ENCODE results near the gene C1QTNF3. TPM values are rescaled to one million over a fixed set of nuclear protein-coding genes. Genes with fewer than 3 reads are reported as not detected.
A peak's percentile ranks its signal among the peaks of the same experiment; 100 is the strongest.

Gene C1QTNF3
- total RNA-seq, 1 experiment from 2014 or later = 12.9 TPM

GRCh38 chr5:33978306-33978705 lies 64.7 kb downstream of the C1QTNF3 start:
- Histone ChIP-seq H3K4me3 (ENCODE audit: low read length) (no peak overlapping the region), H3K27me3 (ENCODE audit: low read length) (no peaks in the 10 kb centered on the region), H3K79me2 (ENCODE audit: low read length) (no peaks in the 10 kb centered on the region), H4K20me1 (ENCODE audit: insufficient read depth, low read depth, low read length) (no peaks in the 10 kb centered on the region), H2AFZ (ENCODE audit: low read length) (no peak overlapping the region), H3K9ac (ENCODE audit: low read length) (no peak overlapping the region), H3K4me1 (ENCODE audit: low read length) (no peaks in the 10 kb centered on the region), H3K4me2 (ENCODE audit: low read depth, low read length, poor library complexity, severe bottlenecking) (no peak overlapping the region), H3K9me3 (ENCODE audit: low read length) (no peaks in the 10 kb centered on the region), H3K36me3 (ENCODE audit: insufficient read depth, low read length) (no peaks in the 10 kb centered on the region), H3K27ac (ENCODE audit: low read length) (no peak overlapping the region), H3K9me2 (replicated peaks; ENCODE audit: insufficient read depth, low read length) (no peaks in the 10 kb centered on the region)
- DNase-seq = no peak

DNA sequence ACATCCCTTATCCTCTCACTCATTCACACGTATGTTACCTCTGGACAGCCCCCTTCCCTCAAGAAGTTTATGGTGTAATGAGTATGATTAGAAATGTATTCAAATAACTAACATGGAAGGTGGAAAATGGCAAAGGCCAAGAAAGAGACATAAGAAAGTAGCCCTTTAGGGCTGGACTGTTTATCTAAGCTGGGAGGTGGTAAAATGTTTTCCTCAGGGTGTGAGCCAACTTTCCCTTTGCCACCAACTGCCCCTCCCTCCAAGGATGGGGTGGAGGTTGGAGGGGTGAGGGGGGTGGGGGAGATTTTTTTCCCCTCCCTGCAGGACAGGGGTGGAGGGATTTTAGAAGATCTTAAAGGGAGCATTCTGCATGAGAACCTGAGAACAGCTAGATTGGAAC lies 66.7 kb downstream of the C1QTNF3 start:
- H3K27me3 ChIP-seq (ENCODE audit: low read length) = no peaks in the 10 kb centered on the region
- DNase-seq = no peak

DNA sequence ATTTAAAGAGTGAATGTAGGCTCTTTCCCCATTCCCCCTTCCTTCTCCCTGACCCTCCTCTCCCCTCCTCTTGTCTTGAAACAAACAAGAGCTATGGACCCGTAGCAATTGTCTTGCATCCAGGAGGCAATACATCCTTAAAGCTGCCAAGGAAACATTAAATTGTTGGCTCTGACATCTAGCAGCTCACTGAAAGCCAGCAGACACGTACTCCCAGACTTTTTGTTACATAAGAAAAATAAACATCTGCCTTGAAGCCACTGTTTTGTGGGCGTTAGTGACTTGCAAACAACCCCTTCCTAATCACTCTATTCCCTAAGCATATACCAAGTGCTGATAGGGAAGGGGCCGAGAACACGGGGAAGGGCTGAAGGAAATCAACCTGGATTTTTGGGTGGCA lies 67.2 kb downstream of the C1QTNF3 start:
- Histone ChIP-seq H4K20me1 (ENCODE audit: insufficient read depth, low read depth, low read length) (no peaks in the 10 kb centered on the region), H3K4me2 (ENCODE audit: low read depth, low read length, poor library complexity, severe bottlenecking) (no peak overlapping the region), H2AFZ (ENCODE audit: low read length) (no peak overlapping the region), H3K79me2 (ENCODE audit: low read length) (no peaks in the 10 kb centered on the region), H3K27me3 (ENCODE audit: low read length) (no peaks in the 10 kb centered on the region), H3K4me1 (ENCODE audit: low read length) (no peaks in the 10 kb centered on the region), H3K36me3 (ENCODE audit: insufficient read depth, low read length) (no peaks in the 10 kb centered on the region), H3K4me3 (ENCODE audit: low read length) (no peak overlapping the region), H3K27ac (ENCODE audit: low read length) (no peak overlapping the region), H3K9ac (ENCODE audit: low read length) (no peak overlapping the region), H3K9me2 (replicated peaks; ENCODE audit: insufficient read depth, low read length) (no peaks in the 10 kb centered on the region), H3K9me3 (ENCODE audit: low read length) (no peaks in the 10 kb centered on the region)
- no peak for DNase-seq

More for the DNA sequence above, 66.7 kb downstream of the C1QTNF3 start:
- Histone ChIP-seq H3K4me1 (ENCODE audit: low read length) (no peaks in the 10 kb centered on the region), H3K27ac (ENCODE audit: low read length) (no peak overlapping the region), H3K9me2 (replicated peaks; ENCODE audit: insufficient read depth, low read length) (no peaks in the 10 kb centered on the region), H3K9ac (ENCODE audit: low read length) (no peak overlapping the region), H3K4me2 (ENCODE audit: low read depth, low read length, poor library complexity, severe bottlenecking) (no peak overlapping the region), H3K79me2 (ENCODE audit: low read length) (no peaks in the 10 kb centered on the region), H2AFZ (ENCODE audit: low read length) (no peak overlapping the region), H3K36me3 (ENCODE audit: insufficient read depth, low read length) (no peaks in the 10 kb centered on the region), H3K4me3 (ENCODE audit: low read length) (no peak overlapping the region), H3K9me3 (ENCODE audit: low read length) (no peaks in the 10 kb centered on the region), H4K20me1 (ENCODE audit: insufficient read depth, low read depth, low read length) (no peaks in the 10 kb centered on the region)

DNA sequence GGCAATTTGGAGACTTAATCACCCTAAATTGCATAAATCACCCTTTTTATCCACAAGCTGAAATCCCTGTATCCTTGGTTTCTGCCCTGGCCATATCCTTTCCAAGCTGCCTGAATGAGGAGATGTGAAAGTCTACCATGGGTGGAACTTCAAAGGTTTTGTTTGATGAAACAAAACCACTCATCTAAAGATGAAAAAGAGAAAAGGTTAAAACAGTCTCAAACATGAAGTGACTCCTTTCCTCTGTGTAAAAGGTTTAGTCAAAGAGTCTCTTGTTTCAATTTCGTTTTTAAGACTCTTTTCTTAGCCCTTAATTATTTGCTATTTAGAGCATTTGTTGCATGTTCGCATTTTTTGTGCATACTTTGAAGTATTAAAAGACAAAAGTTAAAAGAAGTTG lies 69.7 kb downstream of the C1QTNF3 start:
- H3K27me3 ChIP-seq (ENCODE audit: low read length) = no peaks in the 10 kb centered on the region
- H3K9me3 ChIP-seq (ENCODE audit: low read length) = no peaks in the 10 kb centered on the region
- no peak overlapping the region for H3K27ac ChIP-seq (ENCODE audit: low read length)
- H3K4me1 ChIP-seq (ENCODE audit: low read length) = no peaks in the 10 kb centered on the region
- no peaks in the 10 kb centered on the region for H3K79me2 ChIP-seq (ENCODE audit: low read length)
- no peaks in the 10 kb centered on the region for H4K20me1 ChIP-seq (ENCODE audit: insufficient read depth, low read depth, low read length)
- no peak overlapping the region for H3K4me2 ChIP-seq (ENCODE audit: low read depth, low read length, poor library complexity, severe bottlenecking)
- H2AFZ ChIP-seq (ENCODE audit: low read length) = no peak overlapping the region
- H3K9ac ChIP-seq (ENCODE audit: low read length) = no peak overlapping the region
- H3K4me3 ChIP-seq (ENCODE audit: low read length) = no peak overlapping the region
- no peaks in the 10 kb centered on the region for H3K36me3 ChIP-seq (ENCODE audit: insufficient read depth, low read length)
- no peaks in the 10 kb centered on the region for H3K9me2 ChIP-seq (replicated peaks; ENCODE audit: insufficient read depth, low read length)
- DNase-seq = no peak

DNA sequence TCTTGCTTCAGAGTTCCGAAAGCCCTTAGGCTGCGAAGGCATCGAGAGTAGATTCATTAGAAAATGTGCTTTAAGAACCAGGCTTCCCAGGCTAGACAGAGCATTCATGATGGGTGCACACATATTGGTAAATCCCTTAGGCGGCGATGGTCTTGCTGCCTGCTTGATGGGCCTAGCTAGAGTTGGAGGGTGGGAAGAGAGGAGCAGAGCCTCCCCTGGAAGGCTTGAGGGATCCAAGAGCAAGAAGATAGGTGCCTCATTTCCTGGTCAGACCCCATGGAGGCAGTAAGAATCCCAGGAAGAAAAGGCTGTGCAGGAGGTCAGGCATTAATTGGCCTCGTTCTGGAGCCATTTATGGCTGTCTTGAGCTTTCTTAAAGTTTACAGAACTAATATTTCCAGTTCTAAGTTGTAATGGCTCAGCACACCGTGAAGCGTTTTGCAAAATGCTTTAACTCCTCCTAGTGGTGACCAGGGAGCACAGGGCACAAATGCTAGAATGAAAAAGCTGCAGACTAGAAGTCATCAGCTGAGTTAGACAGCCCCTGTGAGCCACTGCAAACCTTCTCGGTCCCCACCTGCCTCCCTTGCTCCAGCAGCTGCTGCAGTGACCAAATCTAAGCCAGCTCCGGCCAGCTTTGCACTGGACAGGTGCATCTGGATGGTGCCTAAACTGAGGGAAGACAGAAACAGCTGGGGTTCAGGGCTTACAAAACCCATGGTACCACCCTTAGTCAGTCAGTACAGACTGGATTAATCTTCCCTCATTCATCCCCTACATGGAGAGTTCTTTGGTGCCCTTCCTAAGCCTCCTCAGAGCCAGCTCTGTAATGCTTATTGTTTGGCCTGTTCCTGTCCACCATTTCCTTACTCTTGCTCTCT lies 73.2 kb downstream of the C1QTNF3 start:
- peaks cover 2% of the 10 kb centered on the region; the same call in 1 of the 2 replicates for H3K4me1 ChIP-seq (ENCODE audit: low read length)
- no peaks in the 10 kb centered on the region for H3K9me3 ChIP-seq (ENCODE audit: low read length)
- H2AFZ ChIP-seq (ENCODE audit: low read length) = no peak overlapping the region
- no peaks in the 10 kb centered on the region for H3K79me2 ChIP-seq (ENCODE audit: low read length)
- DNase-seq = peak; percentile 70
- H4K20me1 ChIP-seq (ENCODE audit: insufficient read depth, low read depth, low read length) = no peaks in the 10 kb centered on the region
- H3K27ac ChIP-seq (ENCODE audit: low read length) = no peak overlapping the region
- H3K9ac ChIP-seq (ENCODE audit: low read length) = no peak overlapping the region
- no peaks in the 10 kb centered on the region for H3K36me3 ChIP-seq (ENCODE audit: insufficient read depth, low read length)
- no peak overlapping the region for H3K4me3 ChIP-seq (ENCODE audit: low read length)
- no peak overlapping the region for H3K4me2 ChIP-seq (ENCODE audit: low read depth, low read length, poor library complexity, severe bottlenecking)
- no peaks in the 10 kb centered on the region for H3K27me3 ChIP-seq (ENCODE audit: low read length)
- H3K9me2 ChIP-seq (replicated peaks; ENCODE audit: insufficient read depth, low read length) = no peaks in the 10 kb centered on the region

- Histone ChIP-seq H3K9me3 (ENCODE audit: low read length) (no peaks in the 10 kb centered on the region), H4K20me1 (ENCODE audit: insufficient read depth, low read depth, low read length) (no peaks in the 10 kb centered on the region), H2AFZ (ENCODE audit: low read length) (no peak overlapping the region), H3K4me3 (ENCODE audit: low read length) (no peak overlapping the region), H3K4me1 (ENCODE audit: low read length) (peaks cover 2% of the 10 kb centered on the region; the same call in 1 of the 2 replicates), H3K79me2 (ENCODE audit: low read length) (no peaks in the 10 kb centered on the region), H3K36me3 (ENCODE audit: insufficient read depth, low read length) (no peaks in the 10 kb centered on the region), H3K27me3 (ENCODE audit: low read length) (no peaks in the 10 kb centered on the region), H3K9ac (ENCODE audit: low read length) (no peak overlapping the region), H3K27ac (ENCODE audit: low read length) (no peak overlapping the region), H3K9me2 (replicated peaks; ENCODE audit: insufficient read depth, low read length) (no peaks in the 10 kb centered on the region), H3K4me2 (ENCODE audit: low read depth, low read length, poor library complexity, severe bottlenecking) (no peak overlapping the region)
- DNase-seq = no peak
Observed at GRCh38 chr5:33968211-33969005, 74.6 kb downstream of the C1QTNF3 start.

Small RNA genes lying within 50 kb of the gene (small RNA-seq; reads per million reads assigned to genes)
- not detected for gene AC139783.1

Other genes starting within 250 kb of the C1QTNF3 start
- not detected in 2 replicates for gene ADAMTS12, start 151.2 kb downstream of the C1QTNF3 start, total RNA-seq (2014; rRNA removed; shearing (Covaris generic); ENCODE audit: low replicate concordance)
- gene RXFP3, start 106.8 kb downstream of the C1QTNF3 start, total RNA-seq (2014; rRNA removed; shearing (Covaris generic); ENCODE audit: low replicate concordance) = not detected in 2 replicates
- gene SLC45A2, start 58.5 kb downstream of the C1QTNF3 start, total RNA-seq (2014; rRNA removed; shearing (Covaris generic); ENCODE audit: low replicate concordance) = not detected in 2 replicates
- gene AMACR, start 35.2 kb downstream of the C1QTNF3 start, total RNA-seq (2014; rRNA removed; shearing (Covaris generic); ENCODE audit: low replicate concordance) = 5.4 and 10.5 TPM in 2 replicates

Measured in Karpas-422 (cell line).